ENCODE results near the gene OR4D6.

DNA sequence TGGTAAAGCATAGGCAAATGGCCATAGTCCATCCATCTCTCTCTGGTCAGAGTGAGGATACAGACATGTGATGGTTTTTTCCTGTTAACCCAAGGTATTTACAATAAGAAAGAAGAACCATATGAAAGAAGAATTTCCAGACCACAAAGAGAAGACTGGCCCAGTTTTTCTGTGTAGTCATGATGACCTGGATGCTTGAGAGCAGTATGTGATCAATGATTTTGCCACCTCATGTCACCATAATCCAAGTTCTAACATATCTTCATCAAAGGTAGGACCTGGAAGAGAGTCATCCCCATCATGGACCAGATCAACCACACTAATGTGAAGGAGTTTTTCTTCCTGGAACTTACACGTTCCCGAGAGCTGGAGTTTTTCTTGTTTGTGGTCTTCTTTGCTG is at the start of gene OR4D6:
- TF ChIP-seq CTCF (IDR thresholded peaks at IDR 0.05; ENCODE audit: poor library complexity, severe bottlenecking) (no peak), EP300 (conservative IDR thresholded peaks at IDR 0.05; ENCODE audit: poor library complexity, severe bottlenecking) (no peak), SMC3 (conservative IDR thresholded peaks at IDR 0.05; ENCODE audit: poor library complexity) (no peak), EZH2 (IDR thresholded peaks at IDR 0.05; ENCODE audit: borderline replicate concordance, insufficient read depth, low read length, poor library complexity, severe bottlenecking) (no peak), RAD21 (conservative IDR thresholded peaks at IDR 0.05) (no peak), POLR2AphosphoS5 (IDR thresholded peaks at IDR 0.05) (no peak), MXI1 (conservative IDR thresholded peaks at IDR 0.05; ENCODE audit: poor library complexity, severe bottlenecking) (no peak)
- TF ChIP-seq, protein P1, sequence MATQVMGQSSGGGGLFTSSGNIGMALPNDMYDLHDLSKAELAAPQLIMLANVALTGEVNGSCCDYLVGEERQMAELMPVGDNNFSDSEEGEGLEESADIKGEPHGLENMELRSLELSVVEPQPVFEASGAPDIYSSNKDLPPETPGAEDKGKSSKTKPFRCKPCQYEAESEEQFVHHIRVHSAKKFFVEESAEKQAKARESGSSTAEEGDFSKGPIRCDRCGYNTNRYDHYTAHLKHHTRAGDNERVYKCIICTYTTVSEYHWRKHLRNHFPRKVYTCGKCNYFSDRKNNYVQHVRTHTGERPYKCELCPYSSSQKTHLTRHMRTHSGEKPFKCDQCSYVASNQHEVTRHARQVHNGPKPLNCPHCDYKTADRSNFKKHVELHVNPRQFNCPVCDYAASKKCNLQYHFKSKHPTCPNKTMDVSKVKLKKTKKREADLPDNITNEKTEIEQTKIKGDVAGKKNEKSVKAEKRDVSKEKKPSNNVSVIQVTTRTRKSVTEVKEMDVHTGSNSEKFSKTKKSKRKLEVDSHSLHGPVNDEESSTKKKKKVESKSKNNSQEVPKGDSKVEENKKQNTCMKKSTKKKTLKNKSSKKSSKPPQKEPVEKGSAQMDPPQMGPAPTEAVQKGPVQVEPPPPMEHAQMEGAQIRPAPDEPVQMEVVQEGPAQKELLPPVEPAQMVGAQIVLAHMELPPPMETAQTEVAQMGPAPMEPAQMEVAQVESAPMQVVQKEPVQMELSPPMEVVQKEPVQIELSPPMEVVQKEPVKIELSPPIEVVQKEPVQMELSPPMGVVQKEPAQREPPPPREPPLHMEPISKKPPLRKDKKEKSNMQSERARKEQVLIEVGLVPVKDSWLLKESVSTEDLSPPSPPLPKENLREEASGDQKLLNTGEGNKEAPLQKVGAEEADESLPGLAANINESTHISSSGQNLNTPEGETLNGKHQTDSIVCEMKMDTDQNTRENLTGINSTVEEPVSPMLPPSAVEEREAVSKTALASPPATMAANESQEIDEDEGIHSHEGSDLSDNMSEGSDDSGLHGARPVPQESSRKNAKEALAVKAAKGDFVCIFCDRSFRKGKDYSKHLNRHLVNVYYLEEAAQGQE (IDR thresholded peaks at IDR 0.05; ENCODE audit: borderline replicate concordance): no peak
